H1 (cell line): ENCODE results near the gene TNS1. TPM values are rescaled to one million over a fixed set of nuclear protein-coding genes. Genes with fewer than 3 reads are reported as not detected.

Source experiments
- CTBP2 ChIP-seq: IDR thresholded peaks from 2 replicates; pipeline ENCODE4 v1.7.0; 2011; ENCODE audit warnings: borderline replicate concordance, mild to moderate bottlenecking, moderate library complexity, mixed read lengths, low read length; ENCODE audit not compliant: insufficient read depth, insufficient read length
- JUND ChIP-seq: IDR thresholded peaks from 2 replicates; pipeline ENCODE4 v1.6.1; 2011; ENCODE audit warnings: mild to moderate bottlenecking, improper control_type of control experiment, low read length
- MAX ChIP-seq: IDR thresholded peaks from 2 replicates; pipeline ENCODE4 v1.6.1; 2012; ENCODE audit warnings: inconsistent platforms
- SAP30 ChIP-seq: fragments of 300-600 bp; sonication (generic); IDR thresholded peaks from 2 replicates; pipeline ENCODE4 v1.7.1; 2012; ENCODE audit warnings: low read length, moderate library complexity, mild to moderate bottlenecking, inconsistent platforms; ENCODE audit not compliant: insufficient read depth, insufficient replicate concordance
- polyA plus RNA-seq, 7 experiments: library from polyadenylated mRNA; depleted of rRNA in 3 of 7; stranded (reverse) in 5 of 7; unstranded in 2 of 7; fragments of >200 nt in 5 of 7; fragments of 200-250 nt in 2 of 7; gene quantifications; 1 replicate in 5 of 7; 2 replicates in 1 of 7; 4 replicates in 1 of 7; pipeline versions ENCODE4 v1.2.1 to v1.2.3, GENCODE V29; 2011 to 2013; ENCODE audit warnings: missing spikeins in 2 of 7, mixed read lengths in 2 of 7
- total RNA-seq: library from RNA; stranded (reverse); fragmentation: NEBNext Ultra II Directional; extraction: Animal tissue kit (Norgen Biotek cat#: 25700); gene quantifications from 2 replicates; pipeline ENCODE4 v1.2.1, GENCODE V29; 2021

TNS1 gene
- total and polyA plus RNA-seq, 2 of the 8 experiments (the other 6 are each of a cell fraction or from before 2014, with no cell fraction given) = 1.5 to 5.1 TPM

DNA sequence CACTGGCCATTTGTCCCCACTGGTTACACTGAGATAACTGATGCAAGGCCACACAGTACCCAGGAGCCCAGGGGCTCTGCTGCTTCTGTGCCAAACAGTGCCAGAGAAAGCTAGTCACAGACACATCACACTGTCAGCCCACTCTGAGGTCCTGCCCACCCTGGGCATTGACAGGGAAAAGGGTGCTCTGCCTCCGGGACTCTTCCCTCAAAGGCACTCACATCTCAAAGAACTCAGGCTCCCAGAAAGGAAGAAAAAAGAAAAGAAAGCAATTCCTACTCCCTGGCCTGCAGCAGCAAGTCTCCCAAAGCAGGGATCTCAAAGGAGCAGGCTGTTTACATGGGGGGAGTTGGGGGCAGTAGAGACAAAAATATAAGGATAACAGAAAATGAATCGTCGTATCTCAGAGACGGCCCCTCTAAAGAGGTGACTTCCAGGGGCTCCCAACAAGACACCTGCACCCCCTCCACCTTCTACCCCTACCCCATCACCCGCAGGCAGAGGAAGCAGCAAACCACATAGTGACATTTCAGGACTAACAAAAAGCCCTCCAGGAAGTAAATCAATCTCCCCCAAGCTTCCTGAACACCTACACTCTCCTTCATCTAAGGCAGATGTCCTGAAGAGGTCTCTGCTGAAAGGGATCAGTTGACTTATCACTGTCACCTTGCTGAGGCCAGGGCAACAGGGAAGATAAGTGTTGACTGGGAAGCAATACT, 247.6 kb downstream of the TNS1 start (continued):
- TF ChIP-seq MAX = no peak
- no peak for TF ChIP-seq SAP30
- no peak for TF ChIP-seq JUND
- no peak for TF ChIP-seq CTBP2
